Measurements from ENCODE around the gene KLHL1.

GRCh38 chr13:70023516-70023915, 84.7 kb downstream of the KLHL1 start:
- TF ChIP-seq EZH2phosphoT487 (IDR thresholded peaks at IDR 0.05): no peak
- TF ChIP-seq EZH2 (IDR thresholded peaks at IDR 0.05): no peak

Measured in neural progenitor cell (in vitro differentiated cells).